ENCODE measurements around the gene PPP1CA. TPM values are rescaled to one million over a fixed set of nuclear protein-coding genes. Genes with fewer than 3 reads are reported as not detected.
"Not testable (repeated sequence)": the region's sequence is repeated elsewhere in the genome, so short reads cannot be mapped to it uniquely, and the experiment has no call there.

The PPP1CA gene
- total and polyA plus RNA-seq, 2 experiments from 2014 or later: 172 to 207 TPM

DNA sequence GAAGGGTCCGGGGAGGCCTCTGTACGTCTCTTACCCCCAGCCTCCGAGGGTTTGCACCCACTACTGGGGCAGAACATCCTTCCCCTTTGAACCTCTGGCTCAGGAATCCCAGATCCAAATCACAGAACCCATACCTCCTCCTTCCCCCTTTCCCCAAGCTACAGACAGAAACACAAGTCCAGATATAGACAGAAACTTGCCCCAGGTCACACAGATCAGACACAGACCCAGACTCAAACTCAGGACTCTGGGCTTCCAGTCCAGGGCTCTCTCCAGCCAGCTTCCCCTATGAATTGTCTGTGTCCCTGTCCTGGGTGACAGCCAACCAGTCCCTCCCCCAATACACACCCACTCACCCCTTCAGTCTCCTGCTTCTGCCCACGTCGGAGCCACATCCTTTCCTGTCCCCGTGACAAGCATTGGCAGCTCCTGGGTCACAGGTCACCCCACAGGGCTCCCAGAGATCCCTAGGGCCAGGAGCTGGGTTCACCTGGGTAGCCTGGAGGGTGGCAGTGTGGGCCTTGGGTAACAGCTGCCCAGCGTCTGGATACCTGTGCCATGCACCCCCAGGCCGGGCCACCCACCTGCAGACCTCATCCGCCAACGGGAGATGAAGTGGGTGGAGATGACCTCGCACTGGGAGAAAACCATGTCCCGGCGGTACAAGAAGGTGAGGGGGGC is 3.0 kb upstream of the PPP1CA start:
- WGBS, 2 experiments (ENCODE audit: low coverage in 1 of 2, low lambda C conversion rate in 2 of 2, missing lambda C conversion rate in 2 of 2): 57 to 61% methylated on average over 12 to 13 of the region's 13 CpGs
- Histone ChIP-seq H3K4me1 (ENCODE audit: insufficient read depth) (peaks cover 6% of the 10 kb centered on the region), H3K79me2 (ENCODE audit: insufficient read depth) (peaks cover 17% of the 10 kb centered on the region), H3K36me3 (ENCODE audit: low read depth) (no peaks in the 10 kb centered on the region), H3K9me3 (ENCODE audit: low read depth) (no peaks in the 10 kb centered on the region), H3K9me2 (ENCODE audit: insufficient read depth) (no peaks in the 10 kb centered on the region), H3F3A (ENCODE audit: insufficient read depth) (no peaks in the 10 kb centered on the region), H4K20me1 (ENCODE audit: insufficient read depth) (no peaks in the 10 kb centered on the region), H3K4me3 (no peak overlapping the region), H2AFZ (no peak overlapping the region), H3K27ac (no peak overlapping the region), H3K27me3 (replicated peaks; ENCODE audit: insufficient read depth) (peaks cover 6% of the 10 kb centered on the region; the same call in 1 of the 2 replicates), H3K4me2 (ENCODE audit: unreplicated experiment) (no peak overlapping the region), H3K9ac (no peak overlapping the region)
- DNase-seq: no peak
- TF ChIP-seq EZH2phosphoT487 (IDR thresholded peaks at IDR 0.05; ENCODE audit: insufficient read depth, low read depth) (no peak), EZH2 (IDR thresholded peaks at IDR 0.05; ENCODE audit: insufficient read depth, poor library complexity, severe bottlenecking) (no peak)
- in situ Hi-C loops (cut with MboI): no loop called here

DNA sequence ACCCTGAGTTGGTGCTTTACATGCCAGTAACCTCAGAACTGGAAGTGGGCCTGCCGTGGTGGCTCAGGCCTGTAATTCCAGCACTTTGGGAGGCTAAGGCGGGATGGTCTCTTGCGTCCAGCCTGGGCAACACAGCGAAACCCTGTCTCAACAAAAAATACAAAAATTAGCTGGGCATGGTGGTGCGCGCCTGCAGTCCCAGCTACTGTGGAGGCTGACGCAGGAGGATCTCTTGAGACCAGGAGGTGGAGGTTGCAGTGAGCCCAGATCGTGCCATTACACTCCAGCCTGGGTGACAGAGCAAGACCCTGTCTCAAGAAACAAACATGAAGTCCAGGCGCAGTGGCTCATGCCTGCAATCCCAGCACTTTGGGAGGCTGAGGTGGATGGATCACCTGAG is 1.4 kb upstream of the PPP1CA start:
- H3K4me1 ChIP-seq (ENCODE audit: insufficient read depth); H3K9ac ChIP-seq; DNase-seq; H3K27me3 ChIP-seq (replicated peaks; ENCODE audit: insufficient read depth); H3K36me3 ChIP-seq (ENCODE audit: low read depth); H2AFZ ChIP-seq; H3K4me2 ChIP-seq (ENCODE audit: unreplicated experiment); H3F3A ChIP-seq (ENCODE audit: insufficient read depth); in situ Hi-C loops (cut with MboI); H3K9me3 ChIP-seq (ENCODE audit: low read depth); H4K20me1 ChIP-seq (ENCODE audit: insufficient read depth); H3K4me3 ChIP-seq; H3K9me2 ChIP-seq (ENCODE audit: insufficient read depth); H3K27ac ChIP-seq: not testable (repeated sequence)
- 95% methylated on average over 9 of the region's 9 CpGs for WGBS, 2 experiments (ENCODE audit: low coverage in 1 of 2, low lambda C conversion rate in 2 of 2, missing lambda C conversion rate in 2 of 2)
- peaks cover 24% of the 10 kb centered on the region for H3K79me2 ChIP-seq (ENCODE audit: insufficient read depth)

DNA sequence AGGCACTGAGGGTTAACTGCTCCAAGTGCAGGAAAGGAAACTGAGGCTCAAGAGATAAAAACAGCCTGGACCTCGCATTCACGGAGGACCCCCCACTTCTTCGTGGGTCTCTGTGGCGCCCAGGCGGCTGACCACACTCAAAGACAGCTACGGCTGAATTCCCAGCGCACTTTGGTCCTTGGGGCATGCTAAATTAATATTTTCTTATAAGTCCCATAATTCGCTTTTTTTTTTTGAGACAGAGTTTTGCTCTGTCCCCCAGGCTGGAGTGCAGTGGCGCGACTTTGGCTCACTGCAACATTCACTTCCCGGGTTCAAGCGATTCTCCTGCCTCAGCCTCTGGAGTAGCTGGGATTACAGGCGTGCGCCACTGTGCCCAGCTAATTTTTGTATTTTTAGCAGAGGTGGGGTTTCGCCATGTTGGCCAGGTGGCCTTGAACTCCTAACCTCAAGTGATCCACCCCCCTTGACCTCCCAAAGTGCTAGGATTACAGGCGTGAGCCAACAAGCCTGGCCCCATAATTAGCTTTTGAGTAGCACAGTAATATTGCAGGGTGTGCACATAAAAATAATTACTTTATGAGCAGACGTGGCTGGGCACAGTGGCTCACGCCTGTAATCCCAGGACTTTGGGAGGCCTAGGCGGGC is 658 bp upstream of the PPP1CA start:
- H3K4me1 ChIP-seq (ENCODE audit: insufficient read depth); H3K36me3 ChIP-seq (ENCODE audit: low read depth); H4K20me1 ChIP-seq (ENCODE audit: insufficient read depth); H3K9me3 ChIP-seq (ENCODE audit: low read depth); H3K27me3 ChIP-seq (replicated peaks; ENCODE audit: insufficient read depth); DNase-seq; in situ Hi-C loops (cut with MboI); H3F3A ChIP-seq (ENCODE audit: insufficient read depth); H3K9me2 ChIP-seq (ENCODE audit: insufficient read depth): not testable (repeated sequence)
- Histone ChIP-seq H3K9ac (peak overlapping the region; percentile 95), H3K4me3 (peak overlapping the region; percentile 70), H3K27ac (peak overlapping the region; percentile 74), H3K79me2 (ENCODE audit: insufficient read depth) (peaks cover 24% of the 10 kb centered on the region), H2AFZ (peak overlapping the region; percentile 98), H3K4me2 (ENCODE audit: unreplicated experiment) (peak overlapping the region; percentile 85)
- 50 to 59% methylated on average over 19 of the region's 19 CpGs for WGBS, 2 experiments (ENCODE audit: low coverage in 1 of 2, low lambda C conversion rate in 2 of 2, missing lambda C conversion rate in 2 of 2)

DNA sequence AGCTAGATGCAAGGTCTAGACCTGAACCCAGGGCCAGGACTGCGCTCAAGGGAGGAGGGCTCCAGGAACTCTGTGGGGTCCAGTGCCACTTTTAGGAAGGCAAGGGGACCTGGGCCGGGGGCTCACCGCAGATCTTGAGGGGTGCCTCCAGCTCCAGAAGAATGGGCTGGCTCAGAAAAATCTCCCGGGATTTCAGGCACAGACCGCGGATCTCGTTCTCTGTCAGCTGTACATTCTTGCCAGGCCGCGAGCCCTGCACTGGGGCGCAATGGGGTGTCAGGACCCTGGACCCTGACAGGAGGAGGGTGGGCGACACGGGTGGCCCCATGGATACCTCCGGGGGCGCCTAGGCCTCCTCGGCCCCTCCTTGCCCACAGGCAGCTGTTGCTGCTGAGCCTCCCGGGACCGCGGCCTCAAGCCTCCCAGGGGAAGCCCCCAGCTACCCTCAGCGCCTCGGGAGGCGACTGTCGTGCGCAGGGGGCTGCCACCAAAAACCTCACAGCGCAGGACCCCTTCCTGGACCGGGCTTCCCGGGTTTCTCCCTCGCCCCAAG is 640 bp downstream of the PPP1CA start:
- peaks cover 8% of the 10 kb centered on the region for H3K4me1 ChIP-seq (ENCODE audit: insufficient read depth)
- H3K9me3 ChIP-seq (ENCODE audit: low read depth): no peaks in the 10 kb centered on the region
- H3K36me3 ChIP-seq (ENCODE audit: low read depth): peaks cover 7% of the 10 kb centered on the region; the same call in 1 of the 2 replicates
- H3K79me2 ChIP-seq (ENCODE audit: insufficient read depth): peaks cover 24% of the 10 kb centered on the region
- H3F3A ChIP-seq (ENCODE audit: insufficient read depth): no peaks in the 10 kb centered on the region
- in situ Hi-C loops (cut with MboI): no loop called here
- no peak for TF ChIP-seq EZH2phosphoT487 (IDR thresholded peaks at IDR 0.05; ENCODE audit: insufficient read depth, low read depth)
- TF ChIP-seq EZH2 (IDR thresholded peaks at IDR 0.05; ENCODE audit: insufficient read depth, poor library complexity, severe bottlenecking): no peak
- DNase-seq: peak; percentile 55
- H3K27me3 ChIP-seq (replicated peaks; ENCODE audit: insufficient read depth): no peaks in the 10 kb centered on the region
- no peaks in the 10 kb centered on the region for H3K9me2 ChIP-seq (ENCODE audit: insufficient read depth)
- H3K27ac ChIP-seq: peak overlapping the region; percentile 81
- H3K4me2 ChIP-seq (ENCODE audit: unreplicated experiment): peak overlapping the region; percentile 97
- peak overlapping the region; percentile 24; the same call in 1 of the 2 replicates for H2AFZ ChIP-seq
- H4K20me1 ChIP-seq (ENCODE audit: insufficient read depth): no peaks in the 10 kb centered on the region
- 7 to 8% methylated on average over 20 to 23 of the region's 27 CpGs for WGBS, 2 experiments (ENCODE audit: low coverage in 1 of 2, low lambda C conversion rate in 2 of 2, missing lambda C conversion rate in 2 of 2)
- H3K4me3 ChIP-seq: peak overlapping the region; percentile 91
- peak overlapping the region; percentile 95 for H3K9ac ChIP-seq
